Measurements from ENCODE around the gene NDC1.

The NDC1 gene

DNA sequence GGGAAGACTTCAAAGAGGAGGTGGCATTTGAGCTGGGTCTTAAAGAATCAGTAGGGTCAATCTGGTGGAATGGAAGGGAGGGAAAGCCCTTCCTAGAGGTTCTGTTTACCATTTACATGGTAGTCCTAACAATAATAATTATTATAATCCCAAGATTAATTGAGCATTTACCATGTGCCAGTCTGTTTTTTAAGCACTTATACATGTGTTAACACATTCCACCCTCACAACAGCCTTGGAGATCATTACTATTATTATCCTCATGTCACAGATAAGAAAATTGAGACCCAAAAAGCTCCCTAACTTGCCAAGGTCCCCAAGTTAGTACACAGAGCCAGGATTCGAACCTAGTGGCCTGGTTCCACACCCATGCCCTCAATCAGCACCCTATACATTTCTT is 109.9 kb downstream of the NDC1 start:
- TF ChIP-seq, protein P1, sequence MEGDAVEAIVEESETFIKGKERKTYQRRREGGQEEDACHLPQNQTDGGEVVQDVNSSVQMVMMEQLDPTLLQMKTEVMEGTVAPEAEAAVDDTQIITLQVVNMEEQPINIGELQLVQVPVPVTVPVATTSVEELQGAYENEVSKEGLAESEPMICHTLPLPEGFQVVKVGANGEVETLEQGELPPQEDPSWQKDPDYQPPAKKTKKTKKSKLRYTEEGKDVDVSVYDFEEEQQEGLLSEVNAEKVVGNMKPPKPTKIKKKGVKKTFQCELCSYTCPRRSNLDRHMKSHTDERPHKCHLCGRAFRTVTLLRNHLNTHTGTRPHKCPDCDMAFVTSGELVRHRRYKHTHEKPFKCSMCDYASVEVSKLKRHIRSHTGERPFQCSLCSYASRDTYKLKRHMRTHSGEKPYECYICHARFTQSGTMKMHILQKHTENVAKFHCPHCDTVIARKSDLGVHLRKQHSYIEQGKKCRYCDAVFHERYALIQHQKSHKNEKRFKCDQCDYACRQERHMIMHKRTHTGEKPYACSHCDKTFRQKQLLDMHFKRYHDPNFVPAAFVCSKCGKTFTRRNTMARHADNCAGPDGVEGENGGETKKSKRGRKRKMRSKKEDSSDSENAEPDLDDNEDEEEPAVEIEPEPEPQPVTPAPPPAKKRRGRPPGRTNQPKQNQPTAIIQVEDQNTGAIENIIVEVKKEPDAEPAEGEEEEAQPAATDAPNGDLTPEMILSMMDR (IDR thresholded peaks at IDR 0.05; ENCODE audit: low read depth, low read length) = no peak
- no peak overlapping the region for H3K4me3 ChIP-seq (ENCODE audit: low read depth, low read length)

DNA sequence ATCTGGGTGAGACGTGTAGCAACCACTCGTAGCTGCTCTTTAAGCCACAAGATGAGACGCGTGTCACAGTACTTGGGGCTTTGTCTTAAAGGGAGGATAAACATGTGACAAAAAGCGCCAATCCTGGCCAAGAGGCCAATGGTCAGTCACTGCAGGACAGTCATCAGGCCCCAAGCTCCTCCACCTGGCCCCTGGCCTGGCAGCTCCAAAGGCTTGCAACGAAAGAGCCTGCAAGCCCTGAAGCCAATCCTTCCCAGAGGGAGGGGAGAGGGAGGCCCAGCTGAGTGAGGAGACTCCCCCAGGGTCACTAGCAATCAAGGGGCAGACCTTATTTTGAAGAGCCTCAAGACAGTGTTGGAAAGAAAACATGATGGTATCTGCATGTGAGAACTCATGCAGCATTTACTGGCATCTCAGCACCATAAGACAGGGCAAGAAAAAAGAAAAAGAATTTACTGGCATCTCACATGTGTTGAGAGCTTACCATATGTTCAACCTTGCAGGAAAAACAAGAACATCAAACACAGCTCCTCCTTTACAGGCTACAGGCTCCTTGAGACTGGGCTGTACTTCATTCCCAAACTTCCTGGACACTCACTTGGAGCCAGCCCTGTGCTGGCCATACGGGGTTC is 110.5 kb downstream of the NDC1 start:
- no peak overlapping the region for H3K4me3 ChIP-seq (ENCODE audit: low read depth, low read length)
- TF ChIP-seq, protein P1 (IDR thresholded peaks at IDR 0.05; ENCODE audit: low read depth, low read length) = no peak

DNA sequence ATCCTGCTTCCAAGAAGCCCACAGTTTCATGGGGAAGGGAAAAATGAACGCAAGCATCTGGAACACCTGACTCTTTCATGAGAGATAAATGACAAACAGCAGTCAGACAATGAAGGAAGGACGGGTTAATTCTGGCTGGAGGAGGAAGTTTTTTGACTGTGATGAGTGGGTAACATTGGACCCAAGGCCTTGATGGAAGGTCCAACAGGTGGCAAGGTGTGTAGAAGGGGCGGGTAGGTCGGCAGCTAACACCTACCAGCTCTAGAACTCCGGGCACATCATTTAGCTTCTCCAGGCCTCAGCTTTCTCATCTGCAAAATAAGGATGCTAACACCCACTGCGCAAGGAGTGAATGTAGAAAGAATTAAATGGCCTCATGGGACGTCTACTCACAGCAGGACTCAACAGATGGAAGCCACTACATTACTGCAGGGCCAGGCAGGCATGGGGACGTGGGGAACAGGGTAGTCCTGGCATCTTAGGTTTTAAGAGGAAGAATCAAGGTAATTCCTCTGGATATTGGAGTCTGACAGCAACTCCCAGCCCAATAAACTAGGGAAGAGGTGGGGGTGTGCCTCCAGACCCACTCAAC is 112.0 kb downstream of the NDC1 start:
- TF ChIP-seq, protein P1 (IDR thresholded peaks at IDR 0.05; ENCODE audit: low read depth, low read length) = no peak
- H3K4me3 ChIP-seq (ENCODE audit: low read depth, low read length) = no peak overlapping the region

DNA sequence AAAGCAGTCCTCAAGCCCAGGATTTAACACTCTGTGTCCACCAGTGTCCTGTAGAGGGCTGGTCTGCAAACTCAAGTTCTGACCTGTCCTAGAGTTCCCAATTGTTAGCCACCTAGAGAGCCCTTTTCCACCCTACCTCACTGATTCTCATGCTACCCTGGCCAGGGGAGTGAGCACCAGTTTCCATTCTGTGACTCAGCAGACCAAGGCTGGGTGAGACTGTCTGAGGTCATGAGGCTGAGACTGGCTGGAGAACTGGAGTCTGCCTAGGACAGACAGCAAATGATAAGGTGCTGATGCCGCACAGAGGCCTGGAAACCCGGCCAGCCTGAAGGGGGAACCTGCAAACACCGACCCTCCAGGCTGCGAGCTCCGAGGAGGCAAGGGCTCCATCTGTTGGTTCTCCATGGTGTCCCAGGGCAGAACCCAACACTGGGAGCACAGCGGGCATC is 112.8 kb downstream of the NDC1 start:
- no peak overlapping the region for H3K4me3 ChIP-seq (ENCODE audit: low read depth, low read length)
- TF ChIP-seq, protein P1 (IDR thresholded peaks at IDR 0.05; ENCODE audit: low read depth, low read length) = no peak

DNA sequence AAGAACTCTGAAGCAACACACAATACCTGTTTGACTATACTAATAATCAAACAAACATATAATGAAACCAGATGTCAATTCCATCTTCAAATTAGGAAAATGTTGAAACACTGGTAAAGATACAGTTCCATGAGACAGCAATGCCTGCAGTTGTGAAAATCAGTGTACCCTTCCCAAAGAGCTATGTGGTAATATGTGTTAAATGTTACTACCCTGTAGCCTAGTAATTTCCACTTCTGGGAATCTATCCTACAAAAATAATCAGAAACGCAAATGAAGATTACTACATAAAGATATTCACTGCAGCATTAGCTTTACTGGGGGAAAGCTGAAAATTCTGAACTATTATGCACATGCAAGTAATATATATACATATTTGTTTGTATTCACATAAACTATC is 116.1 kb downstream of the NDC1 start:
- H3K4me3 ChIP-seq (ENCODE audit: low read depth, low read length) = no peak overlapping the region
- TF ChIP-seq, protein P1 (IDR thresholded peaks at IDR 0.05; ENCODE audit: low read depth, low read length) = no peak

DNA sequence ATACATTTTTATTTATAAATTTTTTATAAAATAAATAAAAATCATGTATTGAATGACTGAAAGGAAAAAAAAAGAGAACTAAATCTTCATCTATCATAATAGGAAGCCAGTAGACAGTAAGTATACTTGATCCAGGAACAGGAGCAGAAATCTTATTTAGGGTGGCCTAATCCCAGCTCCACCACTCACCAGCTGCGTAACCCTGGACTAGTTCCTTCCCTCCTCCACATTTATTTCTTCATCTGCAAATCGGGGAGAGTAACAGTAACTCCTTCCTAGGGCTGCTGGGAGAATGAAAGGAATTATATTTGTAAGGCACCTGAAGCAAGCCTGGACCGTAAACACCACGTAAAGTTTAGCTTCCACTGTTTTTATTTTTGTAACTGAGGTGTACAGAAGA is 117.0 kb downstream of the NDC1 start:
- TF ChIP-seq, protein P1 (IDR thresholded peaks at IDR 0.05; ENCODE audit: low read depth, low read length) = no peak
- no peak overlapping the region for H3K4me3 ChIP-seq (ENCODE audit: low read depth, low read length)

DNA sequence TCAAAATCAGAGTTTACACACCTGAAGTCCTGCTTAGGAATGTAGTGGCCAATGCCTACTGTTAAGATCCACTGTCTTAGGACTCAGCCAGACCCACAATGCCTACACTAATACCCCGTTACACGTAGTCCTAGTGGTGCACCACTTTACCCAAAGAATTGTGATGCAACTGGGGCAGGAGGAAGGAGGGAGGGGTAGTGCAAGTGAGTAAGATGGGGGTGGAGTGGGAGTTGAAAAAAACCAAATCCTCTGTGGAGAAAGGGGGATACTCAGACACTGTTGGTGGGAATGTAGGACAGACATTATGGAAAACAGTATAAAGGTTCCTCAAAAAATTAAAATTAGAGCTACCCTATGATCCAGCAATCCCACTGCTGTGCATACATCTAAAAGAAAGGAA is 118.6 kb downstream of the NDC1 start:
- TF ChIP-seq, protein P1 (IDR thresholded peaks at IDR 0.05; ENCODE audit: low read depth, low read length) = no peak
- no peak overlapping the region for H3K4me3 ChIP-seq (ENCODE audit: low read depth, low read length)
